ENCODE measurements around the gene PLEKHA7.

The PLEKHA7 gene

DNA sequence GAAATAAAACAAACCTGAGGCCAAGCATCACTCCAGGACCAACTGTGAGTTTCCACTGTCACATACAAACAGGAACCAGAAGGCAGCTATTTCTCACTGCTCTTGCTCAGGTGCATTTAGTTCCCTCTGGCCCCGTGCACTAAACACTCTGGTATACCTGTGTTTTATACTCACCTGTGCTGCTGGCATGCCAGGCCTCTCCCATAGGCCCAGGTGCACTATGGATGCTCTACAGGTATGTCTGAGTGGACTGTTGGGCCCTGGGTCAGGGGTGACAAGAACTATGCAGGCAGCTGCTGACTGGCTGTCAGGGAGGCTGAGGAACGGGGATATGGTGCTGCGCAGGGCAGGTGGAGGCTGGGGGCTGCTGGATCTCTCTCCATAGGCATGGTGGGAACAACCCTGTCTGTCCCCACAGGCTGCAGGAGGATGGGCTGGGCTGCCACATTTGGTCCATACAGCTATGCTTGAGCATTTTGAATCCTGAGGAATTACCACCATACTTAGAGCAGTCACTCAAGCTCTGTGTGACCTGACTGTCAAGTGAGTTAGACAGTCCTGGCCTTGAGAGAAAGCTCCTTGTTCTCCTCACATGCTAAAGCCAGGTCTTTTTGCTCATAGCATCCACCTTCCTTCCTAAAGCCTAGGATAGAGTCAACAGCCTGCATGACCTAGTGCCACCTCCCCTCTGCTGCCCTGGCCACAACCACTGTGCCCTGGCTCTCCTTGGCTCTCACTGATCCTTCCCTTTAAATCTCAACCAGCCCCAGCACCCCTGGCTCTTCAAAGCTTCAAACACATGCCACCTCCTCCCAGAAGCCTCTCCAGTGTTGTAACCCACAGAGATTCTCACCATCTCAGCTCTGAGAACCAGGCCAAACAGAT lies 202.8 kb downstream of the PLEKHA7 start:
- no peak overlapping the region for H3K27ac ChIP-seq
- no peak for TF ChIP-seq ZFX (IDR thresholded peaks at IDR 0.05)
- TF ChIP-seq, protein P1, sequence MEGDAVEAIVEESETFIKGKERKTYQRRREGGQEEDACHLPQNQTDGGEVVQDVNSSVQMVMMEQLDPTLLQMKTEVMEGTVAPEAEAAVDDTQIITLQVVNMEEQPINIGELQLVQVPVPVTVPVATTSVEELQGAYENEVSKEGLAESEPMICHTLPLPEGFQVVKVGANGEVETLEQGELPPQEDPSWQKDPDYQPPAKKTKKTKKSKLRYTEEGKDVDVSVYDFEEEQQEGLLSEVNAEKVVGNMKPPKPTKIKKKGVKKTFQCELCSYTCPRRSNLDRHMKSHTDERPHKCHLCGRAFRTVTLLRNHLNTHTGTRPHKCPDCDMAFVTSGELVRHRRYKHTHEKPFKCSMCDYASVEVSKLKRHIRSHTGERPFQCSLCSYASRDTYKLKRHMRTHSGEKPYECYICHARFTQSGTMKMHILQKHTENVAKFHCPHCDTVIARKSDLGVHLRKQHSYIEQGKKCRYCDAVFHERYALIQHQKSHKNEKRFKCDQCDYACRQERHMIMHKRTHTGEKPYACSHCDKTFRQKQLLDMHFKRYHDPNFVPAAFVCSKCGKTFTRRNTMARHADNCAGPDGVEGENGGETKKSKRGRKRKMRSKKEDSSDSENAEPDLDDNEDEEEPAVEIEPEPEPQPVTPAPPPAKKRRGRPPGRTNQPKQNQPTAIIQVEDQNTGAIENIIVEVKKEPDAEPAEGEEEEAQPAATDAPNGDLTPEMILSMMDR (conservative IDR thresholded peaks at IDR 0.05), result no peak

DNA sequence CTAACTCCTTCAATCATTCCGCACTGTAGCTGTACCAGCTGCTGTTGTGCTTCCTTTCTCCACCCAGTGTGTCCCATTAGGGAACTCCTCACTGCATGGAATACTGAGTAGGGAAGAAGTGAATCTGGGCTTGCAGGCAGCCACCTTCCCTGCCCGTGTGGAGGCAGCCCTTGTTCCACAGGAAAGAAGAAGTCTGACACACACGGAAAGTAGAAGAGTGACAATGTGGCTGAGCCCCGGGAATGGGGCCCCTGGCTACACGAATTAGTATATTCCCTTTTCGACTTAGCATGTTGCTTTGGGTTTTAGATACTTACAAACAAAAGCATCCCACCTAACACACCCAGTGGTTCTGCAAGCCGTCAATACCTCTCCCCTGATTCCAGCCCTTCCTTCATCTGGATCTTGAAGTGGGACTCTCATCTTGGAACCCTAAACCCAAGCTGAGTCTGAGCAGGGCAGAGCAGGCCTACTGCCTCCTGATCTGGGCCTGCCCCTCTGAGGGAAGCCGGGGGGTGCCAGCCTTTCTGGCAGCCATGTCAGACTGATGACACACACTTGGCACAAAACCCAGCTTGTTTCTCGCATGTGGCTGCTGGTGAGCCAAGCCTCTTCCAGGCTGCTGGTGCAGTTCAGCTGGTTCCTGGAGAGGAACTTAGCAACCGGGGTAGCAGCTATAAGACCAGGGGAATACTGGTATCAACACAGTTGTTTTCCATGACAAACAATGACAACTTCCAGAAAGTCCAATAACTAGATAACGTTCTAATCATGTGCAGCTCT lies 204.1 kb downstream of the PLEKHA7 start:
- TF ChIP-seq ZFX (IDR thresholded peaks at IDR 0.05), result no peak
- TF ChIP-seq, protein P1 (conservative IDR thresholded peaks at IDR 0.05), result no peak

DNA sequence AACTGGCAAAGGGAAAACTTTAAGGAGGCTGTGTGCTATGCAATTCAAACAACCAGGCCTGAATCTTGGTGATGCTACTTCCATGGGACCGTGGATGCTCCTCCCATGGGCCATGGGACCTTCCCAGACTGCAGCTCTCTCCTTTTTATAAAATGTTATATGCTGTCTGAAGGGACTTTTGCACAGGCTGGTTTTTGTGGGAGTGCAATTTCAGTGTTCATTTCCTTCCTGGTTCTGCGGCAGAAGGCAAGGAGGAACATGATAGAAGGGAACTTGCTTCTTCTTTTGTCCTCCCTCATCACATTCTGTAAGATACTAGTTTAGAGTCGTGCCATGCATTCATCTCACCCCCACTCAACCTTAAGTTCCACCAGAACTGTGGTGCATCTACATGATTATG lies 206.9 kb downstream of the PLEKHA7 start:
- TF ChIP-seq ZFX (IDR thresholded peaks at IDR 0.05), result no peak
- TF ChIP-seq, protein P1 (conservative IDR thresholded peaks at IDR 0.05), result no peak
- H3K27ac ChIP-seq, result no peak overlapping the region

More for the DNA sequence above, 204.1 kb downstream of the PLEKHA7 start:
- H3K27ac ChIP-seq, result peak overlapping the region; percentile 3; the same call in 1 of the 2 replicates

DNA sequence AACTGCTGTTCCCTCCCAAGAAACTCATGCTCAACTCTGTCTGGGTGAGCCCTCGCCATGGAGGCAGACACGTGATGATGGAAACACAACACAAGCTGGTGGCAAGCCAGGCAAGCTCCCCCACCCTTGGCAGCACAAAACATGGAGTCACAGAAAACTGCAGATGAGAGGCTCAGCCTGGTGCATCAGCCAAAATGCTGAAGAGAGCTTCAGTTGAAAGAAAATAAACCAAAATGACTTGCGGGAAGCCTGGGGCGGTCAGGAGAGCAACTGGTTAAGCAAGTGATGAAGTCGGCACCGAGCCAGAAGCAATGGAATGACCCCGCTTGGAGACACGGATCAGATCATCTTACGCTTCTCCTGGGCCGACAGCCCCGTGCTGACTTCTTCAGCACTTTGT lies 207.4 kb downstream of the PLEKHA7 start:
- TF ChIP-seq ZFX (IDR thresholded peaks at IDR 0.05), result no peak
- TF ChIP-seq, protein P1 (conservative IDR thresholded peaks at IDR 0.05), result no peak
- no peak overlapping the region for H3K27ac ChIP-seq

DNA sequence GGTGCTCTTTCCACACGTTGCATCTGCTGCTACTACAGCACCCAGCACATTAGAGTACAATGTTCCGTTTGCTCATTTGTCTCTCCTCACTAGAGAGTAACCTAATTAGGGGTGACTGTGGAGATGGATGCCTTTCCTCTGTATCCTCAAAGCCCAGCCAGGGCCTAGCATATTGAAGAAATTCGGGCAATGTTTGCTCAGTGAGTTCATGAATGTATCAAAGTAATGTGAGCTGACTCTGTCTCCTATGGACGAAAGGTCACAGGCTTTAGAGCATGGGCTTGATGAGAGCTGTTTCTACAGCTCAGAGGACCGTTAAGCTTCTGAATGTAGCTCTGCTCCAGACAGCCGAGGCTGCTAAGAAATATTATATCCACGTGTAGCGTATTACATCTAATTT lies 208.3 kb downstream of the PLEKHA7 start:
- no peak overlapping the region for H3K27ac ChIP-seq
- TF ChIP-seq, protein P1 (conservative IDR thresholded peaks at IDR 0.05), result no peak
- TF ChIP-seq ZFX (IDR thresholded peaks at IDR 0.05), result no peak

DNA sequence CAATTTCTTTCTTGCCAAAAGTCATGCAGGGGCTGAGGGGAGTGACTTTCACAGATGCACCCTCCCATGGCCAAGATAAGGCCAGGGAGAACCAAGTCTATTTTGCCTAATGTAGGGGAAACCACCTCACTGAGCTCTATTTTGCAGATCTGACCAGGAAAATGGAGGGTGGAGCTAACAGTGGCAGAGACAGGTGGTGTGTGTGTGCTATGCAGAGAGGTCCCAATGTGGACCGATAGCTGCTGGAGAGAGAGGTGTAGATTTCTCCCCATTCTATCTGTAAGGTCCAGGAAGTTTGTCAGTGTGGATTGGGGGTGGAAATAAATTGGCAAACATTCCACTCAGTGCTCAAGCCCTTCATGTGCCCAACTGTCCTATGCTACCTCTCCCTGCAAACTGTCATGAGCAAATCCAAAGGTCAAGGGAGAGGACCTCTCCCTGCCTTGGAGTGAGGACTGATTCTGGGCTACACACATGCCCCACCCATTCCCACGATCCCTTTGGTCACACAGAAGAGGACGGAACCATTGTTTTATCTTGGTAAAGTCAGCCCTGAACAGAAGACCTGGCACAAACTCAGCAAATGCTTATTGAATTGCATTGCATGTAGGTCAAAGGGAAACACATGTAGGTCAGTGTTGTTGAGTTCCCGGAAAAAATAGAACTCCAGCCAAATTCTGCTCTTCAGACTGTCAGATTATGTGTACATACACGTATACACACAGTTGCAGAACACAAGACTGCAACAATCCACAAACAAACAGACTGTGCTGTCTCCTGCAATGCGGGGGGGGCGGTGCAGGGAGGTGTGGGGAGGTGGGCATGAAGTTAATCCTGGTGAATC lies 209.9 kb downstream of the PLEKHA7 start:
- TF ChIP-seq, protein P1 (conservative IDR thresholded peaks at IDR 0.05), result no peak
- TF ChIP-seq ZFX (IDR thresholded peaks at IDR 0.05), result no peak
- H3K27ac ChIP-seq, result no peak overlapping the region
